LNCaP clone FGC (cell line): ENCODE data around the gene ACSL3.

Source experiments
- DNase-seq: peaks from one replicate; pipeline ENCODE4 v3.0.0-alpha.2; 2011; ENCODE audit warnings: low read depth
- H3K4me3 ChIP-seq: 2 replicates; pipeline ENCODE4 v1.5.1; 2011; ENCODE audit warnings: mild to moderate bottlenecking, low read depth, low read length, control low read depth
- TF ChIP-seq, protein P1 (sequence below): IDR thresholded peaks from 2 replicates; pipeline ENCODE4 v1.5.1; 2012; ENCODE audit warnings: mild to moderate bottlenecking; ENCODE audit not compliant: control insufficient read depth, insufficient read depth; ENCODE audit errors: extremely low read depth

Gene ACSL3

DNA sequence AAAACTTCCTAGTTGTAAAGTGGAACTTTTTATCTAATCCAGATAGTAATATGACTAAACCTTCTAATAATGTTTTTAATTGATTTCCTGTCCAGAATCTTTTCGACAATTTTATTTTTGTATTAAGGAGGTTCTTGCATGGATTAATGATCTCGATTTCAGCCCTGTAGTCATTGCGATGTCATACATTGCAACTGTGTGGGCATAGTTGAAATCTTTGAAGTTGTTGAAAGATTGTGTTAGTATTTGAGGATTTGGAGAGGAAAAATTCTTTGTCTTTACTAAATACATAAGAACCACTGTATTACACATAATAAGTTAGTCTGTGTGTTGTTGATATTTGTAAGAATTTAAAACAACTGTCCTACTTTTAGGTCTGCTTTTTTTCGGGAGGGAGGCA, 31.1 kb downstream of the ACSL3 start:
- TF ChIP-seq, protein P1, sequence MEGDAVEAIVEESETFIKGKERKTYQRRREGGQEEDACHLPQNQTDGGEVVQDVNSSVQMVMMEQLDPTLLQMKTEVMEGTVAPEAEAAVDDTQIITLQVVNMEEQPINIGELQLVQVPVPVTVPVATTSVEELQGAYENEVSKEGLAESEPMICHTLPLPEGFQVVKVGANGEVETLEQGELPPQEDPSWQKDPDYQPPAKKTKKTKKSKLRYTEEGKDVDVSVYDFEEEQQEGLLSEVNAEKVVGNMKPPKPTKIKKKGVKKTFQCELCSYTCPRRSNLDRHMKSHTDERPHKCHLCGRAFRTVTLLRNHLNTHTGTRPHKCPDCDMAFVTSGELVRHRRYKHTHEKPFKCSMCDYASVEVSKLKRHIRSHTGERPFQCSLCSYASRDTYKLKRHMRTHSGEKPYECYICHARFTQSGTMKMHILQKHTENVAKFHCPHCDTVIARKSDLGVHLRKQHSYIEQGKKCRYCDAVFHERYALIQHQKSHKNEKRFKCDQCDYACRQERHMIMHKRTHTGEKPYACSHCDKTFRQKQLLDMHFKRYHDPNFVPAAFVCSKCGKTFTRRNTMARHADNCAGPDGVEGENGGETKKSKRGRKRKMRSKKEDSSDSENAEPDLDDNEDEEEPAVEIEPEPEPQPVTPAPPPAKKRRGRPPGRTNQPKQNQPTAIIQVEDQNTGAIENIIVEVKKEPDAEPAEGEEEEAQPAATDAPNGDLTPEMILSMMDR: no peak
- H3K4me3 ChIP-seq: no peak overlapping the region
- DNase-seq: no peak

DNA sequence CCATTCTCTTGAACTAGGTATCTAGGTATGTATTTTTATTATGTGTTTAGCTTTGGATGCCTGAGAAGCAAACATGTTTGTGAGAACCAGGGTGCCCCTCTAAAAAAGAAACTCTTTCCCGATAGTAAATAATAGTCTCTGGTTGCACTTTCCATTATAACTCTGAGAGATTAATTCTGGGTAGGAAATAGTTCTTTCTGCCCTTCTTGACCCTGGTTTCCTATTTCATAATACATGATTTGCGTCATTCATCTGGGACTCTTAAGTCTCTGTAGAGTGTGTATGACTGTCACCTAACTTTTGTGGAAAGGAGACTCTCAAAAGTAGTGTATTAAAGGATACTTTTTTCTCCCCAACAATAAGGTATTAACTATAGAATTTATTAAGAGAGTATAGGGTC, 31.5 kb downstream of the ACSL3 start:
- DNase-seq: no peak
- TF ChIP-seq, protein P1: no peak
- H3K4me3 ChIP-seq: no peak overlapping the region

DNA sequence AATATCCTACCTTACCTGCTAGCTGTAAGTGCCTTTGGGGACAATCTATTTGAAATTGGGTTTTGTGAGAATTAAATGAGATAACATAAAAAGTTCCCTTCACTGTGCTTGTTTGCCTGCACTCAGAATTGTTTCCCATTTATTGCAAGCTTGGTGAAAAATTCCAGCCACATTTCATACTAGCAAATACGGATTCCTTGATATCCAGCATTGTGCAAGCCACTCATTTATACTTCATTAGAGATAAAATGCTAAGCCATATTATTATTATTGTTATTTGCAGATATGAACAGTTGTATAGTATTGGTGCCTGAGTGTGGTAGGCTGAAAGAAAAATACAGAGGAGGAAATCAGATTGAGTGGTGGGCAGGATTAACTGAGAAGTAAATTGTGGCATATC, 31.9 kb downstream of the ACSL3 start:
- DNase-seq: no peak
- no peak overlapping the region for H3K4me3 ChIP-seq
- TF ChIP-seq, protein P1: no peak

DNA sequence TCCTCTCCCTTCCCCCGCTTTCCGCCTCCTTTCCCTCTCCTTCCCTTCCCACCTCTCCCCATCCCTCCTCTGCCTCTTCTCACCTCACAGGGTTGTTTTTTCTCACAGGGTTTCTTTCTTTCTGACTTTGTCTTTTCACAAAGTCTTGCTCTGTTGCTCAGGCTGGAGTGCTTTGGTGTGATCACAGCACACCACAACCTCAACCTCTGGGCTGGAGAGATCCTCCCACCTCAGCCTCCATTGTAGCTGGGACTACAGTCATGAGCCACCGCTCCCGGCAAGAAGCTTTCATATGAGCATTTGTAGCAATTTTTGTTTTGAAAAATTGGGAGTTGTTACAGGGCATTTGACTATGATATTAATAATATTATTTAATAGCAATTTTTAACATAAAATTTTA, 32.9 kb downstream of the ACSL3 start:
- H3K4me3 ChIP-seq: no peak overlapping the region
- TF ChIP-seq, protein P1: no peak
- no peak for DNase-seq

DNA sequence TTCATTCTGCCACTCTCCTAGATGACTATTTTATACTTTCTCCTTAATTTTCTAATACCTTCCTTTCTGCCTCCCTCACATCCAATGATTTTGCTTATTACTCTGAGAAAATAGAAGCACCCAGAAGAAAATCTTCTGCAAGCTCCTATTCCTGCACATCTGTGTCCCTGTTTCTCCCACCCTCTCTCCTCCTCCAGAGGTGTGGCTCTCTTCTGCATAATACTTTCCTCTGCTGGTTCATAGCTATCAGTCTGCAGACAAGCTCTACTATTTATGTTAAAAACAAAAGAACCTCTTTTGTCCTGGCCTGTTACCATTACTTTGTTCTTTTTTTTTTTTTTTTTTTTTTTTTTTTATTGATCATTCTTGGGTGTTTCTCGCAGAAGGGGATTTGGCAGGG, 34.3 kb downstream of the ACSL3 start:
- H3K4me3 ChIP-seq: no peak overlapping the region
- TF ChIP-seq, protein P1: no peak
- no peak for DNase-seq

DNA sequence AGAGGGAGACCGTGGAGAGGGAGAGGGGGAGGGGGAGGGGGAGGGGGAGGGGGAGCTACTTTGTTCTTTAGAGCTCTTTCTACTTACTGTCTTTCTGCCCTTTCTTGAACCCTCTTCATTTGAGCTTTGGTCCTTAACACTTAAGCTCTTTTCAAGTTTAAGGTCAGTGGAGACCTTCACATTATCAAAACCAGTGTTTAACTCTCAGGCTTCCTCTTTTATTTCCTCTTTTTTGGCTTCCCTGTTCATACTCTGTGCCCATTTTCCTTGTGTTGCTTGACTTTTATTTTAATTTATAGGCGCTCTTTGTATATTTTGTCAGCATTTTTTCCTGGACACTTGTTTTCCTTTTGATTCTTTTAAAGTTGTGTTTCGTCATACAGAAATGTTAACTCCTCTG, 37.1 kb downstream of the ACSL3 start:
- DNase-seq: no peak
- TF ChIP-seq, protein P1: no peak

DNA sequence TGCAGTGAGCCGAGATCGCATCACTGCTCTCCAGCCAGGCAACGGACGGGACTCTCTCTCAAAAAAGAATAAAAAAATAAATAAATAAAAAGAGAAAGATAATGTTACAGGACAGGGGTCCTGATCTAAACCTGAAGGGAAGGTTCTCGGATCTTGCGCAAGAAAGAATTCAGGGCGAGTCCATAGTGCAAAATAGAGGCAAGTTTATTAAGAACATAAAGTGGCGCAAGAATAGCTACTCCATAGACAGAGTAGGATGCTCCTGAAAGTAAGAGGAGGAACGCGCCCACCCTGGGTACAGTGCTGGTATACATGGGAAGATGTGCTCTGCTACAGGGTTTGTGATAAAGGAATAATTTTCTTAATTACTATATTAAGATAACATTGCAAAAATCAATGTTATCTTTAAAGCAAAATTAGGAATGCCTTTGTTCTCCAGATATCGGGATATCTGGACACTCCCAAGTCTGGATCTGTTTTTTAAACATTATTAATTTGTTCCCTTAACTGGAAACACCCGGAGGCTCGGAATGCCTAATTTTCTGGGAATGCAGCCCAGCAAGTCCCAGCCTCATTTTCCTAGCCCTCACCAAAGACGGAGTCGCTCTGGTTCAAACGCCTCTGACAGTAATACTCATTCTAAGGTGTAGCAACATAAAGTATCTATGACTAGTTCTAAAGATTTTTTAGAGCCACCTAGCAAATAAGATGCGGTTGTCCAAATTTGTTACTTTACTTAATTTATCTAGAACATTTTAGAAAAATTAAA, 38.8 kb downstream of the ACSL3 start:
- TF ChIP-seq, protein P1: no peak
- no peak overlapping the region for H3K4me3 ChIP-seq
- DNase-seq: no peak

More for the DNA sequence above, 37.1 kb downstream of the ACSL3 start:
- H3K4me3 ChIP-seq: no peak overlapping the region
